Smooth muscle cell (in vitro differentiated cells): ENCODE data around the gene PMVK. TPM values are rescaled to one million over a fixed set of nuclear protein-coding genes. Genes with fewer than 3 reads are reported as not detected.

Experiments used
- DNase-seq: peaks from one replicate; lab custom pipeline; 2025; ENCODE audit not compliant: unreplicated experiment; lab: John Stamatoyannopoulos, UW
- H2AFZ ChIP-seq: fragments of 200-600 bp; sonication (generic); 2 replicates; pipeline ENCODE4 v1.6.0; 2016; ENCODE audit warnings: antibody characterized with exemption, low read depth, mild to moderate bottlenecking
- H3F3A ChIP-seq: fragments of 200-600 bp; sonication (generic); 2 replicates; pipeline ENCODE4 v1.6.0; 2017; ENCODE audit warnings: antibody characterized with exemption, low read depth
- H3K27ac ChIP-seq: fragments of 200-600 bp; sonication (generic); 2 replicates; pipeline ENCODE4 v1.5.1; 2016; ENCODE audit warnings: low read depth, mild to moderate bottlenecking
- H3K27me3 ChIP-seq: fragments of 200-600 bp; sonication (generic); 2 replicates; pipeline ENCODE4 v1.6.1; 2016; ENCODE audit warnings: low read depth, mild to moderate bottlenecking
- H3K36me3 ChIP-seq: fragments of 200-600 bp; sonication (generic); 2 replicates; pipeline ENCODE4 v1.5.1; 2016; ENCODE audit warnings: low read depth
- H3K4me1 ChIP-seq: fragments of 200-600 bp; sonication (generic); 2 replicates; pipeline ENCODE4 v1.5.1; 2016; ENCODE audit warnings: low read depth
- H3K4me2 ChIP-seq: fragments of 200-600 bp; sonication (generic); 2 replicates; pipeline ENCODE4 v1.6.0; 2016; ENCODE audit warnings: mild to moderate bottlenecking
- H3K4me3 ChIP-seq: fragments of 200-600 bp; sonication (generic); 2 replicates; pipeline ENCODE4 v1.5.1; 2016; ENCODE audit warnings: mild to moderate bottlenecking
- H3K79me2 ChIP-seq: fragments of 200-600 bp; sonication (generic); 2 replicates; pipeline ENCODE4 v1.6.0; 2016; ENCODE audit warnings: low read depth, mild to moderate bottlenecking
- H3K9ac ChIP-seq: fragments of 200-600 bp; sonication (generic); 2 replicates; pipeline ENCODE4 v1.6.0; 2016; ENCODE audit warnings: low read depth
- H3K9me3 ChIP-seq: fragments of 200-600 bp; sonication (generic); replicated peaks from 2 replicates; pipeline ENCODE4 v1.5.1; 2016; ENCODE audit warnings: low read depth
- H4K20me1 ChIP-seq: fragments of 200-600 bp; sonication (generic); 2 replicates; pipeline ENCODE4 v1.6.0; 2016; ENCODE audit warnings: low read depth
- WGBS: methylation state at CpG from one replicate; pipeline ENCODE4 v1.1.7; 2016; ENCODE audit warnings: low lambda C conversion rate; 5-methylcytosine and 5-hydroxymethylcytosine counted together
- polyA plus RNA-seq: library from polyadenylated mRNA; unstranded; fragments of >200 nt; fragmentation: Nextera tagmentation; extraction: Ambion mirVana; gene quantifications from 2 replicates; pipeline ENCODE4 v1.2.1, GENCODE V29; 2016
- total RNA-seq: library from RNA; depleted of rRNA; stranded (reverse); fragments of >200 nt; gene quantifications from 2 replicates; pipeline ENCODE4 v1.2.3, GENCODE V29; 2014
- TF ChIP-seq, protein P1 (sequence below): fragments of 200-600 bp; sonication (generic); IDR thresholded peaks from 2 replicates; pipeline ENCODE4 v1.5.1; 2017; ENCODE audit warnings: borderline replicate concordance, mild to moderate bottlenecking, antibody characterized with exemption; ENCODE audit not compliant: insufficient read depth, poor library complexity, severe bottlenecking

PMVK gene
- total and polyA plus RNA-seq, 2 experiments from 2014 or later, result 6.7 to 31.2 TPM

GRCh38 chr1:154970631-154971340 lies 34.3 kb upstream of the PMVK start, which contains the start of gene SHC1:
TSS of gene SHC1 (minus strand) at chr1:154970747. CDS start at chr1:154970526, 221 bp downstream.
- Histone ChIP-seq H3K36me3 (no peaks in the 10 kb centered on the region), H2AFZ (no peak within 1 kb of the TSS), H3K4me1 (peaks cover 46% of the 10 kb centered on the region), H3K4me3 (peak within 1 kb of the TSS; percentile 55), H3K9ac (peak within 1 kb of the TSS; percentile 95), H3K79me2 (peaks cover 44% of the 10 kb centered on the region), H3K9me3 (no peaks in the 10 kb centered on the region), H3K27ac (peak within 1 kb of the TSS; percentile 98), H3K27me3 (no peaks in the 10 kb centered on the region), H4K20me1 (peaks cover 35% of the 10 kb centered on the region), H3K4me2 (peak within 1 kb of the TSS; percentile 94), H3F3A (peaks cover 42% of the 10 kb centered on the region)
- peak; percentile 72 for DNase-seq
- WGBS, result 8% methylated on average over 15 of the region's 15 CpGs
- TF ChIP-seq, protein P1, sequence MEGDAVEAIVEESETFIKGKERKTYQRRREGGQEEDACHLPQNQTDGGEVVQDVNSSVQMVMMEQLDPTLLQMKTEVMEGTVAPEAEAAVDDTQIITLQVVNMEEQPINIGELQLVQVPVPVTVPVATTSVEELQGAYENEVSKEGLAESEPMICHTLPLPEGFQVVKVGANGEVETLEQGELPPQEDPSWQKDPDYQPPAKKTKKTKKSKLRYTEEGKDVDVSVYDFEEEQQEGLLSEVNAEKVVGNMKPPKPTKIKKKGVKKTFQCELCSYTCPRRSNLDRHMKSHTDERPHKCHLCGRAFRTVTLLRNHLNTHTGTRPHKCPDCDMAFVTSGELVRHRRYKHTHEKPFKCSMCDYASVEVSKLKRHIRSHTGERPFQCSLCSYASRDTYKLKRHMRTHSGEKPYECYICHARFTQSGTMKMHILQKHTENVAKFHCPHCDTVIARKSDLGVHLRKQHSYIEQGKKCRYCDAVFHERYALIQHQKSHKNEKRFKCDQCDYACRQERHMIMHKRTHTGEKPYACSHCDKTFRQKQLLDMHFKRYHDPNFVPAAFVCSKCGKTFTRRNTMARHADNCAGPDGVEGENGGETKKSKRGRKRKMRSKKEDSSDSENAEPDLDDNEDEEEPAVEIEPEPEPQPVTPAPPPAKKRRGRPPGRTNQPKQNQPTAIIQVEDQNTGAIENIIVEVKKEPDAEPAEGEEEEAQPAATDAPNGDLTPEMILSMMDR, result no peak

- H3K9me3 ChIP-seq, result no peaks in the 10 kb centered on the region
- H3K27me3 ChIP-seq, result no peaks in the 10 kb centered on the region
- no peak overlapping the region for H2AFZ ChIP-seq
- peaks cover 46% of the 10 kb centered on the region for H3K4me1 ChIP-seq
- H3K4me3 ChIP-seq, result peak overlapping the region; percentile 55
- peak overlapping the region; percentile 73 for H3K9ac ChIP-seq
- H3K4me2 ChIP-seq, result peak overlapping the region; percentile 94
- peaks cover 39% of the 10 kb centered on the region for H4K20me1 ChIP-seq
- no peak for DNase-seq
- TF ChIP-seq, protein P1, result no peak
- no peaks in the 10 kb centered on the region for H3K36me3 ChIP-seq
- H3K27ac ChIP-seq, result peak overlapping the region; percentile 98
- H3K79me2 ChIP-seq, result peaks cover 43% of the 10 kb centered on the region
- 15% methylated on average over 15 of the region's 22 CpGs for WGBS
- peaks cover 41% of the 10 kb centered on the region for H3F3A ChIP-seq
Measured at GRCh38 chr1:154969860-154970452, 33.4 kb upstream of the PMVK start.

DNA sequence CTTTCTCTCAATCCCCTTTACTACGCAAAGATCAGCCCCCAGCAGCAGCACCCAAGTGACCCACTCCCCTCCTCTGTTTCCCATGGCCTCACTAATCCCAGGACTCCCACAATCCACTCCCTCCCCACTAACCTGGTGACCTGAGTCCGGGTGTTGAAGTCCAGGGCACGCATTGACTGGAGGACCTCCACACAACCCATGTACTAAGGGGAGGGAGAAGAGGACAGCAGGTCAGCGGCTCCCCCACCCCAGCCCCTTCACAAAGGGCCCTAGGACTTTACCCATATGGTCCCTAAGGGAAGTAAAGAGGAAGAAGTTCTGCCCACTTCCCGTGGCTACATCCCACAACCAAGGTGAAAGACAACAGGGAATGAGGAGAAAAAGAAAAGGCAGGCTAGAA lies 32.7 kb upstream of the PMVK start:
- Histone ChIP-seq H3K4me3 (peak overlapping the region; percentile 55), H3K36me3 (no peaks in the 10 kb centered on the region), H3K27ac (peak overlapping the region; percentile 98), H3K27me3 (no peaks in the 10 kb centered on the region), H4K20me1 (peaks cover 39% of the 10 kb centered on the region), H3K79me2 (peaks cover 43% of the 10 kb centered on the region), H3K4me1 (peaks cover 46% of the 10 kb centered on the region), H3K9me3 (no peaks in the 10 kb centered on the region), H2AFZ (no peak overlapping the region), H3K4me2 (peak overlapping the region; percentile 94), H3K9ac (peak overlapping the region; percentile 73), H3F3A (peaks cover 47% of the 10 kb centered on the region)
- TF ChIP-seq, protein P1, result no peak
- 20% methylated on average over 5 of the region's 5 CpGs for WGBS
- DNase-seq, result no peak
